ENCODE data around the gene DNASE1L2. TPM values are rescaled to one million over a fixed set of nuclear protein-coding genes. Genes with fewer than 3 reads are reported as not detected.

Gene DNASE1L2
- total and polyA plus RNA-seq, 2 donors (not counting 3 experiments of a cell fraction or from before 2014, with no cell fraction given), result 0.57 to 1.2 TPM

DNA sequence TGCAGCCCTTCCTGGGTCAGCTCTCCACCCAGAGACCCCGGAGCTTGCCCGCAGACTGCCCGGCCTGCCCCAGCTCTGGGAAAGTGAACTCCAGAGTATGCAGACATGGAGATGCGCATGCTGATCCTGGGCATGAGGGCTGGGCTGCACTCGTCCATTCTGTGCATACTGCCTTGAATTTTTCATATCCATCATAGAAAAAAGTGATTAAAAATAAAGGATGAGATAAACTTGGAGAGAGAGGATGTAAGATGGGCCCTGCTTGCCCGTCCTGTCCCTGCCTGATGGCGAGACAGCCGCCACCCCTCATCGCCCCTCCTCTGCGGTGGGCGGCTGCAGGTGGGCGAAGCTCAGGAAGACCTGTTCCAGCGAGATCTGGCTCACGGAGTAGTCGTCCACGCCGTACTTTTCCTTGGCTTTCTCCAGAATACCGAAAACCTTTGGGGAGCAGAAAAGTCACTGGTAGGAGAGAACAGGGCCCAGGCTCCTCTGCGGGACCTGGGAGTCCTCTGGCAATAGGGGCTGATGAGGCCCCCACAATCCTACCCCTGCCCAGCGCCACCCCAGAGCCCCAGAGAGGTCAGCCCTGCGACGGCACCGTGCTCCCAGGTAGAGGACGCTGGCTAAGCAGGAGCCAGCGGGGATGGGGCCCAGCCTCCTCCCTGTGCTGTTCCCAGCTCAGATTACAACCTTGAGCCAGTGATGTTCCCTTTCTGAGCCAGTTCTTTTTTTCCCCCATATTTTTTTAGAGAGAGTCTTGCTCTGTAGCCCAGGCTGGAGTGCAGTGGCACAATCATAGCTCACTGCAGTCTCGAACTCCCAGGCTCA is 40.3 kb downstream of the DNASE1L2 start:
- Histone ChIP-seq H3K79me2 (ENCODE audit: control insufficient read depth, insufficient read depth, low read length) (no peaks in the 10 kb centered on the region), H2AFZ (ENCODE audit: low read depth, low read length) (no peak overlapping the region), H3K4me3 (replicated peaks in 1 of 3; ENCODE audit: insufficient read depth in 1 of 3, low read depth in 1 of 3, low read length in 3 of 3) (no peak overlapping the region), H3K9me1 (replicated peaks; ENCODE audit: control insufficient read depth, extremely low read depth, insufficient read depth, low read length) (no peaks in the 10 kb centered on the region), H3K4me2 (ENCODE audit: insufficient read depth, low read length) (no peak overlapping the region), H4K20me1 (replicated peaks; ENCODE audit: control insufficient read depth, extremely low read depth, insufficient read depth, low read length) (no peaks in the 10 kb centered on the region), H3K4me1 (ENCODE audit: control insufficient read depth, extremely low read depth, insufficient read depth, low read length) (no peaks in the 10 kb centered on the region), H3K27ac (ENCODE audit: insufficient read depth, low read depth, low read length) (no peak overlapping the region), H3K9ac (replicated peaks; ENCODE audit: extremely low read depth, insufficient read depth, low read length) (no peak overlapping the region), H3K27me3 (ENCODE audit: control insufficient read depth in 2 of 2, insufficient read depth in 2 of 2, low read length in 2 of 2) (no peaks in the 10 kb centered on the region), H3K9me3 (replicated peaks; ENCODE audit: control insufficient read depth, insufficient read depth, low read length) (no peaks in the 10 kb centered on the region), H3K36me3 (ENCODE audit: control insufficient read depth in 2 of 2, extremely low read depth in 1 of 2, insufficient read depth in 2 of 2, low read length in 2 of 2) (peaks cover 0 to 5% of the 10 kb centered on the region in 2 experiments)
- BruUV-seq (replicated peaks), result no TSS peak
- ChIA-PET POLR2A (no interaction called here), CTCF (interaction anchor here (1.0 kb wide), 1 partner anchor 12 kb away, joined by 3 read pairs; no protein-coding TSS in a partner anchor)
- intact Hi-C loops (cut with micrococcal nuclease), result no loop called here
- FAIRE-seq, result no peak
- DNase-seq (ENCODE audit: low read depth, low spot score), result no peak
- TF ChIP-seq, protein P1, sequence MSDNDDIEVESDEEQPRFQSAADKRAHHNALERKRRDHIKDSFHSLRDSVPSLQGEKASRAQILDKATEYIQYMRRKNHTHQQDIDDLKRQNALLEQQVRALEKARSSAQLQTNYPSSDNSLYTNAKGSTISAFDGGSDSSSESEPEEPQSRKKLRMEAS (IDR thresholded peaks at IDR 0.05; ENCODE audit: insufficient read depth, insufficient read length), result no peak
- TF ChIP-seq GATA2 (IDR thresholded peaks at IDR 0.05; ENCODE audit: insufficient read depth, insufficient read length, low read depth, low read length) (no peak), POLR2A (IDR thresholded peaks at IDR 0.05; ENCODE audit: low read depth, low read length) (no peak)
- dilution Hi-C loops (cut with MboI; ENCODE audit: extremely low pct_ligation_motif_present, low sequenced_read_pairs), result no loop called here

DNA sequence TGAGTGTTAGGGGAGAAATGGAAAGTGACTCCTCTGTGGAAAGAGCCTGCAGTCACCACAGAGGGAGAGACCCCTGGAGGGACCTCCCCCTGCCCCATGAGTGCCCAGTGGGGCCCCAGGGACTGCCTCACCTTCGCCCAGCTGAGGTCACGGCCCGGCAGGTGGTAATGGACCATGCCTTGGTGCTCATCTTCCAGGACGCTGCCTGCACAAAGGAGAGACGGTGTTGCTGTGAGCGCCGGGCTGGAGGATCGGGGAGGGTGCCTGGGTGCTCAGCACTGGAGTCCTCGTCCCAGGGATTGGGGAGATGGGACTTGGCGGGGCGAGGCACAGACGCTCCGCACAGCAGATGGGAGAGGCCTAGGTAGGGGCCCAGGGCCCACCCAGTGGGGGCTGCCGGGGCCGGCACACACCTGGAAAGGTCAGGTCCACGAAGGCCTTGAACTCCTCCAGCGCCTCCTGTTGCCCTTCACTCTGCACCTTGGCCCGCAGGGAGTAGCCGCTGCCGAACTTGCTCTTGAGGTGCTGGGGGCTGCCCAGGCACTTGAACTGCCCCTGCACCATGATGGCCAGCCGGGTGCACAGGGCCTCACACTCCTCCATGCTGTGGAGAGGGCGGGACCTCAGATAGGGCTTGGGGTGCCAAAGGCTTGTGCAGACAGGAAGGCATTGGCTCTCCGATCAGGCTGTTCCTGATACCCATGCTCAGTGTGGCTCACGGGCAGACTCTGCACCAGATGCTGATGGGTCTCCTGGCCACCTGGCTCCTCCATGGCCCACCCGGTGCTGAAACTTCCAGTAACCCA is 41.4 kb downstream of the DNASE1L2 start:
- no peak overlapping the region for H3K4me3 ChIP-seq (replicated peaks in 1 of 3; ENCODE audit: insufficient read depth in 1 of 3, low read depth in 1 of 3, low read length in 3 of 3)
- H3K27me3 ChIP-seq (ENCODE audit: control insufficient read depth in 2 of 2, insufficient read depth in 2 of 2, low read length in 2 of 2), result no peaks in the 10 kb centered on the region
- no peak for DNase-seq (ENCODE audit: low read depth, low spot score)
- H3K9me3 ChIP-seq (replicated peaks; ENCODE audit: control insufficient read depth, insufficient read depth, low read length), result no peaks in the 10 kb centered on the region
- no peak overlapping the region for H3K9ac ChIP-seq (replicated peaks; ENCODE audit: extremely low read depth, insufficient read depth, low read length)
- H3K4me1 ChIP-seq (ENCODE audit: control insufficient read depth, extremely low read depth, insufficient read depth, low read length), result no peaks in the 10 kb centered on the region
- no peak for FAIRE-seq
- no peaks in the 10 kb centered on the region for H3K9me1 ChIP-seq (replicated peaks; ENCODE audit: control insufficient read depth, extremely low read depth, insufficient read depth, low read length)
- CTCF ChIA-PET, result no interaction called here
- no peak overlapping the region for H3K4me2 ChIP-seq (ENCODE audit: insufficient read depth, low read length)
- TF ChIP-seq JUN (IDR thresholded peaks at IDR 0.05; ENCODE audit: borderline replicate concordance, insufficient read depth, insufficient read length, low read depth) (no peak), POLR2A (IDR thresholded peaks at IDR 0.05; ENCODE audit: low read depth, low read length) (no peak), GATA2 (IDR thresholded peaks at IDR 0.05; ENCODE audit: insufficient read depth, insufficient read length, low read depth, low read length) (no peak), EZH2 (IDR thresholded peaks at IDR 0.05; ENCODE audit: borderline replicate concordance, low read depth, low read length, severe bottlenecking) (no peak), MYC (IDR thresholded peaks at IDR 0.05; ENCODE audit: low read depth, low read length) (no peak), POLR2AphosphoS5 (IDR thresholded peaks at IDR 0.05; ENCODE audit: insufficient read depth, low read depth, low read length) (no peak), FOS (IDR thresholded peaks at IDR 0.05; ENCODE audit: borderline replicate concordance, insufficient read depth, low read length) (no peak)
- TF ChIP-seq, protein P1 (IDR thresholded peaks at IDR 0.05; ENCODE audit: insufficient read depth, insufficient read length), result no peak
- TF ChIP-seq, protein P2, sequence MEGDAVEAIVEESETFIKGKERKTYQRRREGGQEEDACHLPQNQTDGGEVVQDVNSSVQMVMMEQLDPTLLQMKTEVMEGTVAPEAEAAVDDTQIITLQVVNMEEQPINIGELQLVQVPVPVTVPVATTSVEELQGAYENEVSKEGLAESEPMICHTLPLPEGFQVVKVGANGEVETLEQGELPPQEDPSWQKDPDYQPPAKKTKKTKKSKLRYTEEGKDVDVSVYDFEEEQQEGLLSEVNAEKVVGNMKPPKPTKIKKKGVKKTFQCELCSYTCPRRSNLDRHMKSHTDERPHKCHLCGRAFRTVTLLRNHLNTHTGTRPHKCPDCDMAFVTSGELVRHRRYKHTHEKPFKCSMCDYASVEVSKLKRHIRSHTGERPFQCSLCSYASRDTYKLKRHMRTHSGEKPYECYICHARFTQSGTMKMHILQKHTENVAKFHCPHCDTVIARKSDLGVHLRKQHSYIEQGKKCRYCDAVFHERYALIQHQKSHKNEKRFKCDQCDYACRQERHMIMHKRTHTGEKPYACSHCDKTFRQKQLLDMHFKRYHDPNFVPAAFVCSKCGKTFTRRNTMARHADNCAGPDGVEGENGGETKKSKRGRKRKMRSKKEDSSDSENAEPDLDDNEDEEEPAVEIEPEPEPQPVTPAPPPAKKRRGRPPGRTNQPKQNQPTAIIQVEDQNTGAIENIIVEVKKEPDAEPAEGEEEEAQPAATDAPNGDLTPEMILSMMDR (IDR thresholded peaks at IDR 0.05; ENCODE audit: extremely low read depth in 1 of 2, insufficient read depth in 1 of 2, low read depth in 1 of 2, low read length in 2 of 2), result no peak
- H3K79me2 ChIP-seq (ENCODE audit: control insufficient read depth, insufficient read depth, low read length), result no peaks in the 10 kb centered on the region
- no peak overlapping the region for H3K27ac ChIP-seq (ENCODE audit: insufficient read depth, low read depth, low read length)
- no peaks in the 10 kb centered on the region for H4K20me1 ChIP-seq (replicated peaks; ENCODE audit: control insufficient read depth, extremely low read depth, insufficient read depth, low read length)
- no TSS peak for BruUV-seq (replicated peaks)
- dilution Hi-C loops (cut with MboI; ENCODE audit: extremely low pct_ligation_motif_present, low sequenced_read_pairs), result no loop called here
- intact Hi-C loops (cut with micrococcal nuclease), result no loop called here
- POLR2A ChIA-PET, result no interaction called here
- H2AFZ ChIP-seq (ENCODE audit: low read depth, low read length), result no peak overlapping the region
- peaks cover 0 to 5% of the 10 kb centered on the region in 2 experiments for H3K36me3 ChIP-seq (ENCODE audit: control insufficient read depth in 2 of 2, extremely low read depth in 1 of 2, insufficient read depth in 2 of 2, low read length in 2 of 2)
